WTC11 (cell line): ENCODE results near the gene ALK. TPM values are rescaled to one million over a fixed set of nuclear protein-coding genes. Genes with fewer than 3 reads are reported as not detected.

Experiments
- ATAC-seq: fragments of 200-7000 bp; cut with Tn5 transposase; 2 replicates; pipeline ENCODE4 v1.10.0; 2021; ENCODE audit warnings: mild to moderate bottlenecking, moderate library complexity
- CTCF ChIA-PET: fragments of 300-600 bp; sonication (Branson Sonifier 250); formaldehyde crosslinking; loops from one replicate; lab custom pipeline; 2021; ENCODE audit warnings: antibody characterized with exemption; lab: Charles Lee
- POLR2A ChIA-PET: fragments of 350-600 bp; sonication (Branson Sonifier 250); formaldehyde crosslinking; loops from one replicate; lab custom pipeline; 2021; ENCODE audit warnings: antibody characterized with exemption; lab: Charles Lee
- DNase-seq: peaks from one replicate; pipeline ENCODE4 v3.0.0; 2021; ENCODE audit warnings: low spot score
- H3K27ac Mint-ChIP-seq: 2 replicates; pipeline ENCODE4 v1.8.0; 2021; ENCODE audit warnings: mixed read lengths
- H3K27me3 Mint-ChIP-seq: 2 replicates; pipeline ENCODE4 v1.8.0; 2021; ENCODE audit warnings: low read depth, mild to moderate bottlenecking, moderate library complexity, mixed read lengths
- H3K36me3 Mint-ChIP-seq: 2 replicates; pipeline ENCODE4 v1.8.0; 2021; ENCODE audit warnings: mixed read lengths
- H3K4me1 Mint-ChIP-seq: 2 replicates; pipeline ENCODE4 v1.8.0; 2022; ENCODE audit warnings: mixed read lengths
- H3K4me3 Mint-ChIP-seq: 2 replicates; pipeline ENCODE4 v1.8.0; 2021; ENCODE audit warnings: mild to moderate bottlenecking, moderate library complexity, mixed read lengths
- H3K9me3 Mint-ChIP-seq: 2 replicates; pipeline ENCODE4 v1.8.0; 2021; ENCODE audit warnings: mixed read lengths
- ATF6 ChIP-seq: sonication (generic); formaldehyde crosslinking; IDR thresholded peaks from 2 replicates; pipeline ENCODE4 v1.8.1; 2023; ENCODE audit warnings: mild to moderate bottlenecking, missing genetic modification reagents
- CDX4 ChIP-seq: fragments of 250-450 bp; sonication (Bioruptor Pico); IDR thresholded peaks from 2 replicates; pipeline ENCODE4 v1.9.0; 2021; ENCODE audit warnings: moderate library complexity, mild to moderate bottlenecking, inconsistent platforms, borderline replicate concordance
- HMGXB4 ChIP-seq: sonication (generic); formaldehyde crosslinking; IDR thresholded peaks from 2 replicates; pipeline ENCODE4 v1.8.1; 2023; ENCODE audit warnings: mild to moderate bottlenecking, moderate library complexity, missing genetic modification reagents
- KAT7 ChIP-seq: sonication (generic); formaldehyde crosslinking; IDR thresholded peaks from 2 replicates; pipeline ENCODE4 v1.8.1; 2023; ENCODE audit warnings: missing genetic modification reagents, mild to moderate bottlenecking, borderline replicate concordance
- NFATC4 ChIP-seq: fragments of 250-450 bp; sonication (Bioruptor Pico); IDR thresholded peaks from 2 replicates; pipeline ENCODE4 v1.9.0; 2021; ENCODE audit warnings: mild to moderate bottlenecking
- NR3C1 ChIP-seq: sonication (generic); formaldehyde crosslinking; conservative IDR thresholded peaks from 2 replicates; pipeline ENCODE4 v1.8.1; 2023; ENCODE audit warnings: low read depth, mild to moderate bottlenecking, missing genetic modification reagents
- RELA ChIP-seq: sonication (generic); formaldehyde crosslinking; IDR thresholded peaks from 2 replicates; pipeline ENCODE4 v1.8.1; 2022; ENCODE audit warnings: missing genetic modification reagents, mild to moderate bottlenecking, borderline replicate concordance
- SP1 ChIP-seq: sonication (generic); formaldehyde crosslinking; conservative IDR thresholded peaks from 2 replicates; pipeline ENCODE4 v1.8.1; 2022; ENCODE audit warnings: missing genetic modification reagents
- TEAD1 ChIP-seq: sonication (generic); formaldehyde crosslinking; IDR thresholded peaks from 2 replicates; pipeline ENCODE4 v1.8.0; 2022; ENCODE audit warnings: mild to moderate bottlenecking, missing genetic modification reagents
- ZBTB43 ChIP-seq: sonication (generic); formaldehyde crosslinking; IDR thresholded peaks from 2 replicates; pipeline ENCODE4 v1.8.1; 2023; ENCODE audit warnings: mild to moderate bottlenecking, missing genetic modification reagents
- ZNF138 ChIP-seq: sonication (generic); formaldehyde crosslinking; conservative IDR thresholded peaks from 2 replicates; pipeline ENCODE4 v1.8.1; 2022; ENCODE audit warnings: mild to moderate bottlenecking, moderate library complexity, missing genetic modification reagents
- total RNA-seq: library from RNA; stranded (reverse); gene quantifications from 3 replicates; pipeline ENCODE4 v1.2.3, GENCODE V29; 2021
- TF ChIP-seq, protein P1 (sequence below): sonication (generic); formaldehyde crosslinking; IDR thresholded peaks from 2 replicates; pipeline ENCODE4 v1.8.1; 2022; ENCODE audit warnings: mild to moderate bottlenecking, missing genetic modification reagents, moderate library complexity, borderline replicate concordance
- TF ChIP-seq, protein P2 (sequence below): sonication (generic); formaldehyde crosslinking; IDR thresholded peaks from 2 replicates; pipeline ENCODE4 v1.8.1; 2023; ENCODE audit warnings: mild to moderate bottlenecking, missing genetic modification reagents, borderline replicate concordance

ALK gene
- total RNA-seq, 1 experiment from 2014 or later, result not detected

DNA sequence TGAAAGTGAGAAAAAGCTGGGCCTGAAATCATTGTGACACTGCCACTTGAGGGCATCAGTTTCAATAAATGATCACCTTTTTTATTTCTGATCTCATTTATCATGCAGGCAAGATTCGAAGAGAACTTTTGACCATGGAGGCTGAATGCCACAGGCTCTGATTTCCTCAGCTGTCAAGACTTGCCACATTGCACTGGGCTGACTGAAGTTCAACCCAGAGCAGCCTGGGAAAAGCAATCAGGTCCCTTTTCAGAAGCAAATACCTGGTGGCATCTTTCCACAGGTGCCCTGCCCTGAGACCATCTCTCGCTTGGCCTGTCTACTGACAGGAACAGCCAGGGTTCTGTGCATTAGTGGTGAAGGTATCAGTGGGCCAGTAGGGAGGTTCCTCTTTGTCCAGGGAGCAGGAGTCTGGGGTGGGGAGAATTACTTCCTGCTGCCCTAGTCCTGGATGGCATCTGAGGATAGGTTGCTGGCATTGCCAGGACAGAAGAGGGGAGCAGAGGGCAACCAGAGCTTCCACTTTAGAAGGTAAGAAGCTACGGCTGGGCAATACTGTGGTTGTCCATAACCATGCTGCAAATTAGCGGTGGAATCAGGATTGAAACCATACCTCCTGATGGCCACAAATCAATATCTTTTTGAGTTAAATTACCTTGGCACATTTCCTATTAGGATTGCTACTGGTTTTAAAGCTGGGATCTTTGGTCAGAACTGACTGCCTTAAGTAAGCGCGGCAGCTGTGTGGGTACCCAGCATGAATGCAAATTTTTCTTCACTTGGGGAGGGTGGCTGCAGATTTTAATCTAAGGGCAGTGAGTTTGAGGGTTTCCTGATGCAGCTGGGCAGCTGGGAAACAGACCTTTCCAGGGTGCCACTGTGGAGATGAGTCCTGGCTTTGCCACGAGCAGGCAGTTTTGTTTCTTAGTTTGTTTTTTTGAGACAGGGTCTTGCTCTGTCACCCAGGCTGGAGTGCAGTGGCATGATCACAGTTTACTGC, 394.5 kb downstream of the ALK start (continued):
- TF ChIP-seq ATF6 (CRISPR knock-in tag), result no peak

GRCh38 chr2:29525921-29526320, 395.5 kb downstream of the ALK start:
- no peak for TF ChIP-seq RELA (CRISPR knock-in tag)
- TF ChIP-seq, protein P1, sequence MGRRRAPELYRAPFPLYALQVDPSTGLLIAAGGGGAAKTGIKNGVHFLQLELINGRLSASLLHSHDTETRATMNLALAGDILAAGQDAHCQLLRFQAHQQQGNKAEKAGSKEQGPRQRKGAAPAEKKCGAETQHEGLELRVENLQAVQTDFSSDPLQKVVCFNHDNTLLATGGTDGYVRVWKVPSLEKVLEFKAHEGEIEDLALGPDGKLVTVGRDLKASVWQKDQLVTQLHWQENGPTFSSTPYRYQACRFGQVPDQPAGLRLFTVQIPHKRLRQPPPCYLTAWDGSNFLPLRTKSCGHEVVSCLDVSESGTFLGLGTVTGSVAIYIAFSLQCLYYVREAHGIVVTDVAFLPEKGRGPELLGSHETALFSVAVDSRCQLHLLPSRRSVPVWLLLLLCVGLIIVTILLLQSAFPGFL (CRISPR knock-in tag), result no peak
- TF ChIP-seq NR3C1 (CRISPR knock-in tag), result no peak
- TF ChIP-seq KAT7 (CRISPR knock-in tag), result no peak
- TF ChIP-seq ZNF138 (CRISPR knock-in tag), result no peak
- TF ChIP-seq TEAD1 (CRISPR knock-in tag), result no peak
- no peak for TF ChIP-seq CDX4 (CRISPR knock-in tag)
- TF ChIP-seq ZBTB43 (CRISPR knock-in tag), result no peak
- TF ChIP-seq NFATC4, result no peak
- TF ChIP-seq, protein P2, sequence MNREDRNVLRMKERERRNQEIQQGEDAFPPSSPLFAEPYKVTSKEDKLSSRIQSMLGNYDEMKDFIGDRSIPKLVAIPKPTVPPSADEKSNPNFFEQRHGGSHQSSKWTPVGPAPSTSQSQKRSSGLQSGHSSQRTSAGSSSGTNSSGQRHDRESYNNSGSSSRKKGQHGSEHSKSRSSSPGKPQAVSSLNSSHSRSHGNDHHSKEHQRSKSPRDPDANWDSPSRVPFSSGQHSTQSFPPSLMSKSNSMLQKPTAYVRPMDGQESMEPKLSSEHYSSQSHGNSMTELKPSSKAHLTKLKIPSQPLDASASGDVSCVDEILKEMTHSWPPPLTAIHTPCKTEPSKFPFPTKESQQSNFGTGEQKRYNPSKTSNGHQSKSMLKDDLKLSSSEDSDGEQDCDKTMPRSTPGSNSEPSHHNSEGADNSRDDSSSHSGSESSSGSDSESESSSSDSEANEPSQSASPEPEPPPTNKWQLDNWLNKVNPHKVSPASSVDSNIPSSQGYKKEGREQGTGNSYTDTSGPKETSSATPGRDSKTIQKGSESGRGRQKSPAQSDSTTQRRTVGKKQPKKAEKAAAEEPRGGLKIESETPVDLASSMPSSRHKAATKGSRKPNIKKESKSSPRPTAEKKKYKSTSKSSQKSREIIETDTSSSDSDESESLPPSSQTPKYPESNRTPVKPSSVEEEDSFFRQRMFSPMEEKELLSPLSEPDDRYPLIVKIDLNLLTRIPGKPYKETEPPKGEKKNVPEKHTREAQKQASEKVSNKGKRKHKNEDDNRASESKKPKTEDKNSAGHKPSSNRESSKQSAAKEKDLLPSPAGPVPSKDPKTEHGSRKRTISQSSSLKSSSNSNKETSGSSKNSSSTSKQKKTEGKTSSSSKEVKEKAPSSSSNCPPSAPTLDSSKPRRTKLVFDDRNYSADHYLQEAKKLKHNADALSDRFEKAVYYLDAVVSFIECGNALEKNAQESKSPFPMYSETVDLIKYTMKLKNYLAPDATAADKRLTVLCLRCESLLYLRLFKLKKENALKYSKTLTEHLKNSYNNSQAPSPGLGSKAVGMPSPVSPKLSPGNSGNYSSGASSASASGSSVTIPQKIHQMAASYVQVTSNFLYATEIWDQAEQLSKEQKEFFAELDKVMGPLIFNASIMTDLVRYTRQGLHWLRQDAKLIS (CRISPR knock-in tag), result no peak
- no peak for TF ChIP-seq HMGXB4
- TF ChIP-seq SP1 (CRISPR knock-in tag), result no peak
- H3K27me3 Mint-ChIP-seq, result no peaks in the 10 kb centered on the region
- H3K4me1 Mint-ChIP-seq, result peaks cover 13% of the 10 kb centered on the region
- H3K4me3 Mint-ChIP-seq, result no peak overlapping the region
- no peak overlapping the region for H3K27ac Mint-ChIP-seq
- no peaks in the 10 kb centered on the region for H3K36me3 Mint-ChIP-seq
- DNase-seq (no peak), ATAC-seq (no peak)
- ChIA-PET POLR2A (no interaction called here), CTCF (interaction anchor here (1.1 kb wide), 1 partner anchor 217 kb away, joined by 6 read pairs; no protein-coding TSS in a partner anchor)
- peaks cover 5% of the 10 kb centered on the region for H3K9me3 Mint-ChIP-seq
